OCI-LY1 (cell line): ENCODE results near the gene DDX46.

Experiments used
- H2AFZ ChIP-seq: fragments of 200-600 bp; sonication (generic), shearing (Covaris generic); 2 replicates; pipeline ENCODE4 v1.6.0; 2014; ENCODE audit warnings: antibody characterized with exemption, mild to moderate bottlenecking, low read length
- H3F3A ChIP-seq: fragments of 200-600 bp; sonication (generic), shearing (Covaris generic); 2 replicates; pipeline ENCODE4 v1.6.0; 2014; ENCODE audit warnings: mild to moderate bottlenecking, antibody characterized with exemption, low read length, moderate library complexity; ENCODE audit not compliant: insufficient read depth
- H3K27ac ChIP-seq: fragments of 200-600 bp; sonication (generic); 2 replicates; pipeline ENCODE4 v1.5.1; 2014; ENCODE audit warnings: low read length, mixed run types, mild to moderate bottlenecking, low read depth; ENCODE audit not compliant: poor library complexity, severe bottlenecking
- H3K27me3 ChIP-seq: fragments of 200-600 bp; sonication (generic); 2 replicates; pipeline ENCODE4 v1.6.0; 2014; ENCODE audit warnings: antibody characterized with exemption, mild to moderate bottlenecking, low read length, moderate library complexity; ENCODE audit not compliant: insufficient read depth
- H3K36me3 ChIP-seq: fragments of 200-600 bp; sonication (generic); 2 replicates; pipeline ENCODE4 v1.6.1; 2014; ENCODE audit warnings: mild to moderate bottlenecking, antibody characterized with exemption, low read length, moderate library complexity, mixed read lengths; ENCODE audit not compliant: insufficient read depth
- H3K4me1 ChIP-seq: fragments of 200-600 bp; sonication (generic); 2 replicates; pipeline ENCODE4 v1.5.1; 2014; ENCODE audit warnings: mild to moderate bottlenecking, low read length, moderate library complexity; ENCODE audit not compliant: insufficient read depth, severe bottlenecking
- H3K4me2 ChIP-seq: fragments of 200-600 bp; sonication (generic), shearing (Covaris generic); 2 replicates; pipeline ENCODE4 v1.6.1; 2014; ENCODE audit warnings: low read length
- H3K4me3 ChIP-seq: fragments of 200-600 bp; sonication (generic); 2 replicates; pipeline ENCODE4 v1.5.1; 2014; ENCODE audit warnings: low read length, low read depth, mild to moderate bottlenecking, mixed read lengths; ENCODE audit not compliant: poor library complexity, severe bottlenecking
- H3K79me2 ChIP-seq: fragments of 200-600 bp; shearing (Covaris generic); 2 replicates; pipeline ENCODE4 v1.6.1; 2016; ENCODE audit warnings: mixed run types, low read length, mixed read lengths; ENCODE audit not compliant: insufficient read depth
- H3K9ac ChIP-seq: fragments of 200-600 bp; sonication (generic), shearing (Covaris generic); 2 replicates; pipeline ENCODE4 v1.6.1; 2014; ENCODE audit warnings: mild to moderate bottlenecking, low read length, mixed read lengths
- H3K9me2 ChIP-seq: fragments of 200-600 bp; sonication (generic), shearing (Covaris generic); 2 replicates; pipeline ENCODE4 v1.6.1; 2014; ENCODE audit warnings: low read depth, mild to moderate bottlenecking, low read length, mixed read lengths
- H3K9me3 ChIP-seq: fragments of 200-600 bp; shearing (Covaris generic); 2 replicates; pipeline ENCODE4 v1.6.1; 2014; ENCODE audit warnings: low read length, mixed read lengths
- H4K20me1 ChIP-seq: fragments of 200-600 bp; sonication (generic), shearing (Covaris generic); 2 replicates; pipeline ENCODE4 v1.6.0; 2016; ENCODE audit warnings: mild to moderate bottlenecking, low read length; ENCODE audit not compliant: insufficient read depth
- EZH2 ChIP-seq: fragments of 200-600 bp; sonication (generic), shearing (Covaris generic); IDR thresholded peaks from 2 replicates; pipeline ENCODE4 v1.8.0; 2017; ENCODE audit warnings: borderline replicate concordance, mixed run types, mild to moderate bottlenecking, antibody characterized with exemption, low read length, moderate library complexity, mixed read lengths
- TF ChIP-seq, protein P1 (sequence below): fragments of 200-600 bp; sonication (generic), shearing (Covaris generic); IDR thresholded peaks from 2 replicates; pipeline ENCODE4 v1.5.1; 2017; ENCODE audit warnings: mild to moderate bottlenecking, antibody characterized with exemption, low read length, moderate library complexity, mixed read lengths

The DDX46 gene

DNA sequence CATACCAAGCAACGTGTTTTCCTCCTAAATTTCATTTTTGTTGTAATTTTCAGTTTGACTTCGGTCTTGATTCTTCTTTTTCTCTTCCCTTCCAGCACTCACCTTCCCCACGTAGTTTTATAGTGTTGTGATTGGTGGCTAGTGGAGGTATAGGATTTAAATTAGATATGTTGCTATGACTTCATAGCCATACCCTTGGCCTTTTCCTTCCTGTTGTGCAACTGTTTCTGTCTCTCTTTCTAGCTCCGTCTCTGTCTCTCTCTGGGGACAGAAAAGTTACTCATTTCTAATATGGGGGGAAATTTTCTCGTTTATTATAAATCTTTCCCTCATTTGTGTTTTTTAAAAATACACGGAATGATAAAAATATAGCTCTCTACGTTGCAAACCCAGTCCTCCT is 66.6 kb downstream of the DDX46 start:
- no peaks in the 10 kb centered on the region for H3K9me2 ChIP-seq
- H3K27me3 ChIP-seq: no peaks in the 10 kb centered on the region
- H3F3A ChIP-seq: no peaks in the 10 kb centered on the region
- H3K4me2 ChIP-seq: no peak overlapping the region
- no peak overlapping the region for H3K4me3 ChIP-seq
- no peaks in the 10 kb centered on the region for H4K20me1 ChIP-seq
- H3K4me1 ChIP-seq: no peaks in the 10 kb centered on the region
- H3K79me2 ChIP-seq: no peaks in the 10 kb centered on the region
- no peak overlapping the region for H3K9ac ChIP-seq
- no peaks in the 10 kb centered on the region for H3K9me3 ChIP-seq
- H3K36me3 ChIP-seq: peaks cover 85% of the 10 kb centered on the region
- TF ChIP-seq, protein P1, sequence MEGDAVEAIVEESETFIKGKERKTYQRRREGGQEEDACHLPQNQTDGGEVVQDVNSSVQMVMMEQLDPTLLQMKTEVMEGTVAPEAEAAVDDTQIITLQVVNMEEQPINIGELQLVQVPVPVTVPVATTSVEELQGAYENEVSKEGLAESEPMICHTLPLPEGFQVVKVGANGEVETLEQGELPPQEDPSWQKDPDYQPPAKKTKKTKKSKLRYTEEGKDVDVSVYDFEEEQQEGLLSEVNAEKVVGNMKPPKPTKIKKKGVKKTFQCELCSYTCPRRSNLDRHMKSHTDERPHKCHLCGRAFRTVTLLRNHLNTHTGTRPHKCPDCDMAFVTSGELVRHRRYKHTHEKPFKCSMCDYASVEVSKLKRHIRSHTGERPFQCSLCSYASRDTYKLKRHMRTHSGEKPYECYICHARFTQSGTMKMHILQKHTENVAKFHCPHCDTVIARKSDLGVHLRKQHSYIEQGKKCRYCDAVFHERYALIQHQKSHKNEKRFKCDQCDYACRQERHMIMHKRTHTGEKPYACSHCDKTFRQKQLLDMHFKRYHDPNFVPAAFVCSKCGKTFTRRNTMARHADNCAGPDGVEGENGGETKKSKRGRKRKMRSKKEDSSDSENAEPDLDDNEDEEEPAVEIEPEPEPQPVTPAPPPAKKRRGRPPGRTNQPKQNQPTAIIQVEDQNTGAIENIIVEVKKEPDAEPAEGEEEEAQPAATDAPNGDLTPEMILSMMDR: no peak
- no peak for TF ChIP-seq EZH2
- H2AFZ ChIP-seq: no peak overlapping the region
- no peak overlapping the region for H3K27ac ChIP-seq

DNA sequence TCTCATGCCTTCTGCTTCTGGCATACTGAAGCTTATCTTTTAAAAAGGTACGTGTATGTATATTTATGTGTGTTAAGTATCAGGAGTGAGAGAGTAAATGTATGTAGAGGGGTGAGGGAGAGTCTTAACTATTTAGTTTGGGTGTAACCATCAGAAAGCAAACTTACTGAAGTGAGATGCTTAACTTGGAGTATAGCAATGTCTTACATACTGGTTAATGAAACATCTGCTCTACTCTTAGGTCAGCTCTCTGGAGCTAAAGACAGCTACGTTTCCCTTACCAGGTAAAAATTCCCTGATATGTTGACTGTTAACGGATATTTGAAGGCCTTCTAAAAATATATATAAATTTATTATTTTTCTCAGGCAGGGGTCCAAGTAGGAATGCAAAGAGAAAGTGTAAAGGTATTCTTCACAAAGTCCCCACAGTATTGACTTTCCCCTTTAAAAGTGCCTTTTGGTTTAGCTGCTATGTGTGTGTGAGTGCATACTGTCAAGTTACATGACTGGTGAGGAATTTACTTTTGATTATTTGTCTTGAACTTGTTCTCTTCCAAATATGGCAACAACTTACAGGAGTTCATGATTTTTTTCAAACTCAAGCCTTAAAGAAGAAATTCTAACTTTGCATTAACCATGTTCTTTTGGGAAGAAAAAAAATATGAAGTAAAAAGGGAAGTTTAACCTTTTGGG is 74.9 kb downstream of the DDX46 start:
- no peak overlapping the region for H3K27ac ChIP-seq
- H3K36me3 ChIP-seq: peaks cover 47% of the 10 kb centered on the region

DNA sequence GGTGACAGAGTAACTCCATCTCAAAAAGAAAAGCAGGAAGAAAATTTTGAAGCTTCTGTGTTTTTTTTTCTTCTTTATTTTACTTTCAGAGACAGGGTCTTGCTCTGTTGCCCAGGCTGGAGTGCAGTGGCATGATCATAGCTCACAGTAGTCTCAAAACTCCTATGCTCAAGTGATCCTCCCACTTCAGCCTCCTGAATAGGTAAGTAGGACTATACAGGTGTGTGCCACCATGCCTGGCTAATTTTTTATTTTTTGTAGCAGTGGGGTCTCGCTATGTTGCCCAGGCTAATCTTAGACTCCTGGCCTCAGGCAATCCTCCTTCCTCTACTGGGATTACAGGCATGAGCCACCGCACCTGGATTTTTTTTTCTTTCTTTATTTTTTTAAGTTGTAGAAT is 77.0 kb downstream of the DDX46 start:
- H3K36me3 ChIP-seq: peaks cover 47% of the 10 kb centered on the region
- H3K79me2 ChIP-seq: no peaks in the 10 kb centered on the region
- no peaks in the 10 kb centered on the region for H4K20me1 ChIP-seq
- H3K9ac ChIP-seq: no peak overlapping the region
- no peak overlapping the region for H3K4me3 ChIP-seq
- no peaks in the 10 kb centered on the region for H3K9me3 ChIP-seq
- H3K4me2 ChIP-seq: no peak overlapping the region
- H3F3A ChIP-seq: no peaks in the 10 kb centered on the region
- H3K9me2 ChIP-seq: no peaks in the 10 kb centered on the region
- no peaks in the 10 kb centered on the region for H3K27me3 ChIP-seq
- no peak for TF ChIP-seq EZH2
- TF ChIP-seq, protein P1: no peak
- H3K4me1 ChIP-seq: no peaks in the 10 kb centered on the region
- no peak overlapping the region for H3K27ac ChIP-seq
- H2AFZ ChIP-seq: no peak overlapping the region

More for the DNA sequence above, 74.9 kb downstream of the DDX46 start:
- H2AFZ ChIP-seq: no peak overlapping the region
- H3K9ac ChIP-seq: no peak overlapping the region
- no peaks in the 10 kb centered on the region for H3F3A ChIP-seq
- TF ChIP-seq EZH2: no peak
- TF ChIP-seq, protein P1: no peak
- H3K4me1 ChIP-seq: no peaks in the 10 kb centered on the region
- H3K4me2 ChIP-seq: no peak overlapping the region
- H3K27me3 ChIP-seq: no peaks in the 10 kb centered on the region
- no peaks in the 10 kb centered on the region for H3K79me2 ChIP-seq
- H3K9me3 ChIP-seq: no peaks in the 10 kb centered on the region
- H4K20me1 ChIP-seq: no peaks in the 10 kb centered on the region
- no peaks in the 10 kb centered on the region for H3K9me2 ChIP-seq
- no peak overlapping the region for H3K4me3 ChIP-seq
